ENCODE results near the gene CAMK2N1. TPM values are rescaled to one million over a fixed set of nuclear protein-coding genes. Genes with fewer than 3 reads are reported as not detected.

Gene CAMK2N1
- total and polyA plus RNA-seq, 2 of the 13 experiments (the other 11 are each of a cell fraction or from before 2014, with no cell fraction given), result 38.0 to 38.6 TPM

- TF ChIP-seq ZNF263 (CRISPR knock-in tag; IDR thresholded peaks at IDR 0.05), result peak; percentile 63; the same call in 1 of the 2 replicates
- peak; percentile 88 for TF ChIP-seq ARID5B (CRISPR knock-in tag; IDR thresholded peaks at IDR 0.05)
- peak; percentile 81 for TF ChIP-seq ZMAT3 (CRISPR knock-in tag; conservative IDR thresholded peaks at IDR 0.05)
- peak; percentile 61 for TF ChIP-seq XRCC5 (optimal IDR thresholded peaks at IDR 0.05; ENCODE audit: low read length)
- no peak; the same call in 1 of the 2 replicates for TF ChIP-seq E2F2 (CRISPR knock-in tag; IDR thresholded peaks at IDR 0.05; ENCODE audit: borderline replicate concordance)
- no peak for TF ChIP-seq ZNF652 (CRISPR knock-in tag; IDR thresholded peaks at IDR 0.05; ENCODE audit: borderline replicate concordance, low read depth)
- 0 out of 2 replicates have a peak, but pooled peaks have one; percentile 5 for TF ChIP-seq SMC3 (IDR thresholded peaks at IDR 0.05; ENCODE audit: low read length)
- TF ChIP-seq BRCA1 (CRISPR knock-in tag; IDR thresholded peaks at IDR 0.05), result no peak
- TF ChIP-seq MED13 (CRISPR knock-in tag; IDR thresholded peaks at IDR 0.05), result peak; percentile 92
- TF ChIP-seq PRPF4 (IDR thresholded peaks at IDR 0.05; ENCODE audit: low read depth, low read length, poor library complexity, severe bottlenecking), result peak; percentile 25
- peak; percentile 63; the same call in 1 of the 2 replicates for TF ChIP-seq MYC (CRISPR knock-in tag; IDR thresholded peaks at IDR 0.05; ENCODE audit: borderline replicate concordance)
- TF ChIP-seq SIX4 (CRISPR knock-in tag; IDR thresholded peaks at IDR 0.05), result peak; percentile 77
- TF ChIP-seq KLF11 (CRISPR knock-in tag; IDR thresholded peaks at IDR 0.05), result peak; percentile 69; the same call in 1 of the 2 replicates
- peak; percentile 75 for TF ChIP-seq ZBTB37 (CRISPR knock-in tag; IDR thresholded peaks at IDR 0.05)
- peak; percentile 90 for TF ChIP-seq HIVEP1 (CRISPR knock-in tag; IDR thresholded peaks at IDR 0.05)
- peak; percentile 56; the same call in 1 of the 2 replicates for TF ChIP-seq BRF2 (CRISPR knock-in tag; IDR thresholded peaks at IDR 0.05)
- TF ChIP-seq ZNF326 (CRISPR knock-in tag; IDR thresholded peaks at IDR 0.05; ENCODE audit: borderline replicate concordance), result no peak
- peak; percentile 50; the same call in 1 of the 2 replicates for TF ChIP-seq HMG20A (CRISPR knock-in tag; IDR thresholded peaks at IDR 0.05; ENCODE audit: borderline replicate concordance)
Measured at GRCh38 chr1:20476265-20477038, 9.6 kb downstream of the CAMK2N1 start (continued).
